ENCODE data around the gene CHRNB1.

DNA sequence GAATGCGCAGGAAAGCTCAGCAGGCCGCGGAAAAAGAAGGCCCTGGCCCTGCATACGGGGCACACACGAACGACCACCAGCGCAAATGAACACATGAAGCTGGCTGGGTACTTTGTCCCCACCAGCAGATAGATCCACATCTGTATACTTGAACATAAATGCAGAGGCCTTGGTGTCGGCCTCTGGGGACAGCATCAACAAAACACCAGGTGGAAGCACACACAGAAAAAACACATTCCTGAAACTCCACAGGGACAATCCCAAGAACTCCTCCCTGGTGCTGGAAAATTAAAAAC lies 35.2 kb downstream of the CHRNB1 start:
- TF ChIP-seq, protein P1, sequence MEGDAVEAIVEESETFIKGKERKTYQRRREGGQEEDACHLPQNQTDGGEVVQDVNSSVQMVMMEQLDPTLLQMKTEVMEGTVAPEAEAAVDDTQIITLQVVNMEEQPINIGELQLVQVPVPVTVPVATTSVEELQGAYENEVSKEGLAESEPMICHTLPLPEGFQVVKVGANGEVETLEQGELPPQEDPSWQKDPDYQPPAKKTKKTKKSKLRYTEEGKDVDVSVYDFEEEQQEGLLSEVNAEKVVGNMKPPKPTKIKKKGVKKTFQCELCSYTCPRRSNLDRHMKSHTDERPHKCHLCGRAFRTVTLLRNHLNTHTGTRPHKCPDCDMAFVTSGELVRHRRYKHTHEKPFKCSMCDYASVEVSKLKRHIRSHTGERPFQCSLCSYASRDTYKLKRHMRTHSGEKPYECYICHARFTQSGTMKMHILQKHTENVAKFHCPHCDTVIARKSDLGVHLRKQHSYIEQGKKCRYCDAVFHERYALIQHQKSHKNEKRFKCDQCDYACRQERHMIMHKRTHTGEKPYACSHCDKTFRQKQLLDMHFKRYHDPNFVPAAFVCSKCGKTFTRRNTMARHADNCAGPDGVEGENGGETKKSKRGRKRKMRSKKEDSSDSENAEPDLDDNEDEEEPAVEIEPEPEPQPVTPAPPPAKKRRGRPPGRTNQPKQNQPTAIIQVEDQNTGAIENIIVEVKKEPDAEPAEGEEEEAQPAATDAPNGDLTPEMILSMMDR (conservative IDR thresholded peaks at IDR 0.05) = no peak
- no peak for TF ChIP-seq ZFX (IDR thresholded peaks at IDR 0.05)

Data from C4-2B (cell line).